ENCODE data around the gene MYF5.

Gene MYF5

DNA sequence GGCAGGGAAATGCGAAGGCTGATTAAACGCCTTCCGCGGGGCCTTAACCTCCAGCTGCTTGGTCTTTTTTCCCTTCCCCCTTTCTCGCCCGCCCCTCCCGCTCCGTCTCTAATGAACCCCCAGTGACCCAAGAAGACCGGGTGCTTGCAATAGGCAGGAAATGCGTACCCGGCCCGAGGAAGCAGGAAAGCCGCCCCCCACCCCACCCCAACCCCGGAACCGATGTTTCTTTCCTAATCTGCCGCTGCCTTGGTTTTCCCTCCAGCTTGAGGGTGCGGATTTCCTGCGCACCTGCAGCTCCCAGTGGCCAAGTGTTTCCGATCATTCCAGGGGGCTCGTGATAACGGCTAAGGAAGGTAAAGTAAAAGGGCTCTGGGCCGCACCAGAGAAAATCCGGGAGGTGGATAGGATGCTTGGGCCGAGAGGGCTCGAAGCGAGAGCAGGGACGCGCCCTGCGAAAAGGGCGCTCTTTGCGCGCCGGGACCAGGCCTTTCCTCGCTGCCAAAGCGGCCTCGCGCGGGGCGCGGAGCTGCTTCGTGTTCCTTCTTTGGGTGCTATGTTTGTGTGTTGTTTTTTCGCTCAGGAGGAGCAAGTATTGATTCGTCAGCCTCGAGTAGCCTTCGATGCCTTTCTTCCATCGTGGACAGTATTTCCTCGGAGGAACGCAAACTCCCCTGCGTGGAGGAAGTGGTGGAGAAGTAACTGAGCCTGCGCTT is 8.3 kb upstream of the MYF5 start:
- no peak for DNase-seq

DNA sequence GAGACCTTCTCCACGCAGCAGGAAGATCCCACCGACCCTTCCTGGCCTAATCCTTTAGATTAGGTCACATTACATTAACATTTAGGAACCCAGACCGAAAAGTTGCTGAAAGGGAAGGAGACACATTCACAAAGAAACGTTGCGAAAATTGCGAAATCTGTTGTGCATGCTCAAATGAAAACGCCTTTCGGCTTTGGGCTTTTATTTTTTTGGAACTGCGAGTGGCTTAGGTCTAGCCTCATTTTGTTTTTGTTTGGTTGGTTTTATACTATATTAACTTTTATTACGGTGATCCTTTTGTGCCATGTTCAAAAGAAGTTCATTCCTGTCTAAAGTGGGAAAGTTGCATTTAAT is 7.8 kb upstream of the MYF5 start:
- DNase-seq, result no peak

DNA sequence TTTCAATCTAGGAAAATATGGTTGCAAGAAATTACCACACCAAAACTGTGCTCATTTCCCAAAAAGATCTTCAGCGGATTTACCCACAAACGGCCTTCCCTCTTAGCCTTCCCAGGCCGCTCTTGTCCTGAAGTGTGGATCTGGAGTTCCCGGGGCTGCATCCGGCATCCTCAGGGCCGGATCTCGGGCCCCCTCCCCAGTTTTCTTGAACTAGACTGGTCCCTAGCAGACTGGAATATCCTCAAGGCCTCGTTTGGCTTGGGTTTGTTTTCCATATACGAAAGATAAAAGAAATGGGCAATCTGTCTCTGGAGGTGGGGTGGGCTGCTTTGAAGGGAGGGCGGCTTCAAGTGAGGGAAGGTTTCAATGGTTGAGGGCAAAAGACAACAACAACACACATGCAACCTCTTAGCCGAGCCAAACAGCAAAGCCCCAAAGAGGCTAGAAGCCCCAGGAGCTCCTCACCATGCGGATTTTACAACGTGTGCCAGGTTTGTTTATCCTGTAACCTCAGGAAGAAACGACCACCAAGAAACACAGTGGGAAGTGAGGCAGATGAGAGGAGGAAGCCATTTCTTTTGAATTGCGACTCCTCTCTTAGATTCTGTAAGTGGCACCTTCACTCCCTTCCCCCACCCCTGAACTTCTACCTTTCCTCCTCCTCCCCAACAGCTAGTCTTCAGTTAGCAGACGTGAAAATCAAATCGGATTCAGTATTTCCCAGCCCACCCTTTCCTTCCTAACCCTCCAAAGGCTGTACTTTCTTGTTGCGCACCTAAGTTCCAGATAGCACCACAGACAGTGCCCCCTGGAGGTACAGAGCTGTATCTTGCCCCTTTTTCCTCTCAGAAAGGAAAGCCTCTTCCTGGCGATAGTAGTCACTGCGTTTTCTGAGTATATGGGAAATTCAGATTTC is 6.6 kb upstream of the MYF5 start:
- DNase-seq, result no peak

DNA sequence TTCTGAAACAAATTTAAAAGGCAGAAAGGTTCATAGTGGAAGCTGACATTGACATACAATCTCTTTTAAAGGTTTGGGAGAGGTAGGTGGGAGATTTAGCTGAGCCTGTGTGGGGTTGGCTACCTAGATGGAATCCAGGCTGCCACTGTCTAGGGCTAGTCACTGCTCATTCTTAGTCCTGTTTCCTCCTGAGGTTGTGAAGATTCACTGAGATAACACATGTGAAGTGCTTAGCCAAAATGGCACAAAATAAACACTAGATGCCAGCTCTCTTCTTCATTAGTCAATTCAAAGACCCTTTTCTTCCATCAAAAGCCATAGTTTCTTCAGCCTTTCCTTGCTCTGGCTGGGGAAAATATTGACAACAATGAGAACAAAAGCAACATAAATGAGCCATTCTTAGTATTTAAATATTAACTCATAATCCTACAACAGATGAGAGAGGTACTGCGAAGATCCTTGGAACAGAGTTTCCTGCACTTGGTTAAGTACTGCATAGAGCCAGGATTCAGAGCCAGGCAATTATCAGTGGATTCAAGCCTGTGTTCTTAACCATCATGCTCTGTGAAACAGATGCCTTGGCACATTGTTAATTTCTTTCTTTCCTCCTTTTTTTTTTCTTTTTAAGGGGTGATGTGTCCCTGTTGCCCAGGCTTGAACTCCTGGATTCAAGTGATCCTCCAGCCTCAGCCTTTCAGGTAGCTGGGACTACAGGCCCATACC is 5.8 kb upstream of the MYF5 start:
- no peak for DNase-seq

DNA sequence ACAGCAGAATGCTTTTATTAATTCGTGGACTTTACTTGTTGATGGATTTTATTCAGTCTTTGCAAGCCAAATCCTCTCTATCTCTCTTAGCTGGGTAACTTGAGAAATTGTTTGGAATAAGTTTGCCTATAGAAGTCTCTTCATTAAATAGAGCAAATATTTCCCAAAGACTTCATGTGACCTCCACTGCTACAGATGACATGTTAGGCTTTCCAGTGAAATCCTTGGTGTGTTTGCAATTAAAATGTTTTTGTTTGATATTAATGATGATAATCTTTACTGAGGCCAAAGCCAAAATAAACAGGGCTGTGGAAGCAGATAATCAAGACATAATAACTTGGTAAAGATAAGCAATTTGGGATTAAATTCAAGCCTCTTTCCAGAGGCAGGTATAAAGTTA is 4.8 kb upstream of the MYF5 start:
- no peak for DNase-seq

DNA sequence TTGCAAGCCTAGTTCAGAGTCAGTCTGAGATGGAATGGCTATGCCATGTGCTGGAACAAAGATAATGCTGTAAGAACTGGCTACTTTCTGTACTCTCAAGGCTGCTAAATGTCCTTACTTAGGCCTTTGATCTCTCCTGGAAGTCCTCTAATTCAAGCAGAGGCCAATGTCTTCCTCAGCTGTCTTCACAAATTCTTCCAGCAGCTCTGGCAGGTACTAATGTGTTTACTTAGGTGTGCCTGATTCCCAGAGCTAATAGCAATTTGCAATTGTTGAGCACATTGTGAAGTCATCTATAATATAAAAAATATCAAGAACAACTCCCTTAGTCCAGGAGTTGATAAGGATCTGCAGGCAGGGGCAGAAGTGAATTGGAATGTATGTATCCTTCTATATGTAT is 3.8 kb upstream of the MYF5 start:
- no peak for DNase-seq

DNA sequence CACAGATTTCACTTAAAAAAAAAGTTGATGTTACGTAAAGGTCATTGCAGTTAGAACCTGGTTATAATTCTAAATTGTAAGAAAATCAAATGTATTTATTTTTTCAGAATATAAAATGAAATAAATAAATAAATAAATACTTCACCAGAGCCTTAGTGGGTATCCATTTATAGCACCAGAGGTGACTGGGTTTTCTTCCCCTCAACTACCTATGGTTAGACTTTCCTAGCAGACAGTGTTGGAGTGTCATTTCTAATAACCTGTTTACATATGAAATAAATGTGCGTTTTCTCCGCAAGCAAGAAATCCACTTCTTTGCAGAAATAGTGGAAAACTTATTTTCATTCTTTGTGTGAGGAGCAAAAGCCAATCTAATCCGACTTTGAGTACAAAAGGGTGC is 3.3 kb upstream of the MYF5 start:
- no peak for DNase-seq

DNA sequence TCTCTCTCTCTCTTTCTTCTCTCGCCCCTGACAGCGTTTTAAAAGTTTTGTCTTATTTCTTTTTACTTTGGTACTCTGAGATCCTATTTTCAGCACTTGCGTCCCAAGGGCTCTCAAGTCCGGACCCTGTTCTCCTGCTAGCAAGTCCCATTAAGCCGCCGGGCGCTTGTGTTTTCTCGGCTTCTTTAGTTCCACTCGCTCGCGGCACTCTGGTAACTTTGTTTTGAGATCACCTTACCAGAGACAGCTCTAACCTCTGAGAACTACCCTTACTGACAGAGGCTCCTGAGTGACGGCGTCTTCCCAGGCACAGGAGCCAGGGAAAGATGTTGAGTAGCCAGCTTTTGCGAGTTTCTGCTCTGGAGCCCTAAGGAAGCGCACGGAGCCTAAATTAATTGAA is 2.7 kb upstream of the MYF5 start:
- no peak for DNase-seq

DNA sequence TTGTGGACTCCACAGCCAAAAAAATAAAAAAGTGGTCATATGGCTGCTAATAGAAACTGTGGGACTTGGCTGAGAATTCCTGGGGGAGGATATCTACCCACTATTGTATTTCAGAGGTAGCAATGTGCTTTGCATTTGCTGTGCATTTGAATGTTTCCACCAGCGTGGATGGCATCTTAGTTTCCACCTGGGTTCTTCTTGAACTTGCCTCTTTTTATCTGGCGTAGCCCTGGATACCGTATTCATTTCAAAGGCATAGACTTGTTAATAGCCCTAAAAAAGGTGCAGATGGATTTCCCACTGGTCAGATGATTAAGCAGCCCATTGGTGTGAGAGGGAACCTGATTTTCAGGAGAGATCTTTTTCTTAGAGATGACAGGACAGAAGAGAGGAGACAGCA is 1.9 kb upstream of the MYF5 start:
- DNase-seq, result no peak

DNA sequence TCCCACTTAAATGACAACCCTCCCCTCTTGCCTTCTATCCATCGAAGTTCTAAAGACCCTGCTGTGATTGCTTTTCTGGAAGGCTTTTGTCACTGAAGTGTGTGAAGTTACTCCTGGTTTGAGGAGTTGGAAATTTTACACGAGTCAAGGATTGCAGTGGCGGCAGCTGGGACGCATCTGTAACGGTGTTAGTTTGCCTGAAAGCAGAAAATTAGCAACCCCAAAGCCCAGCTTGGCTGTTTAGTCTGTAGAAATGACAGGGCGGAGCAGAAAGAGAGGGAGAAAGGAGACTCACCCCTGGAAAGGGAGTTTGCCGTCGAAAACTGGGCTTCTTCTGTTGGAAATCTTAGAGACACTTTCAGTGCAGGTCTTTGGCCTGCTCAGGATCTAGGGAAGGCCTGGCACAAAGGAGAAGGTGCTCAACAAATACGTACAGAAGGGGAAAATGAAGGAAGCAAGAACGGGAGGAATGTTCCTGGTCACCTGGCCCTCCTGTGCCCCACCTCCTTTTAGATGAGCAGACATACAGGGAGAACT is 931 bp upstream of the MYF5 start:
- no peak for DNase-seq

DNA sequence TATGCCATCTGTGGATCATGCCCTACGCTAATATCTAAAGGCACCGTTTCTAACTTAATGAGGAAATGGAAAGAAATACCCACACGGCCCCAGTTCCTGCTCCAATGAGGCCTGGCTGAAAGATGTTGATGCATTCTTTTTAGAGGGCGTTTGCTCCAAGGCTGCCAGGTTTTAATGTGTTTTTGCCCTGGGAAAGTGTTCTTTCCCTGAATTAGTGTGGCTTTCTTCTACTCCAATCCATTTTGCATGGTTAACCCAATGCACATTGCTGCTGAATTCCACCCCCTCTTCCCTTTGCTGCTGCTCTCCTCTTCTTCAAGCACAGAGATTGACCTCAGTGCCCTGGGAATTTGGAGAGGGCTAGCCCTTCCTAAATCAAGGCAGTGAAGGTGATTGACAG is 1.1 kb downstream of the MYF5 start:
- DNase-seq, result no peak

DNA sequence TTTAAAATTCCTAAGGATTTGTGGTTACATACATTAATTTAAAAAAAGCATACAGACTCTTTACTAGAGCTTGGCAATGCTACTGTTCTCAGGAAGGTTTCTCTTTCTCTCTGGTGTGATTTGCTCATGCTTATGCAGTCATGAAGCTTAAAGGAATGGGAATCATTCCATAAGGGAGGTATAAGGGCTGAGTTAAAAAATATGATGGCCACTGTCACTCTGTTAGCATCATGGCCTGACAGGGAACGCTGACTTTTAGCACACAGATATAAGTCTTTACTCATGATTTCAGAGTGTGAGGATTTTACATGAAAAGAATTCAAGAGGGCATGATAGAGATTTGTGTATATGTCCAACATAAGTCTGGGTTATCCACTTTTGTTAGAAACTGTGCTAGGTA is 3.8 kb downstream of the MYF5 start:
- DNase-seq, result no peak

DNA sequence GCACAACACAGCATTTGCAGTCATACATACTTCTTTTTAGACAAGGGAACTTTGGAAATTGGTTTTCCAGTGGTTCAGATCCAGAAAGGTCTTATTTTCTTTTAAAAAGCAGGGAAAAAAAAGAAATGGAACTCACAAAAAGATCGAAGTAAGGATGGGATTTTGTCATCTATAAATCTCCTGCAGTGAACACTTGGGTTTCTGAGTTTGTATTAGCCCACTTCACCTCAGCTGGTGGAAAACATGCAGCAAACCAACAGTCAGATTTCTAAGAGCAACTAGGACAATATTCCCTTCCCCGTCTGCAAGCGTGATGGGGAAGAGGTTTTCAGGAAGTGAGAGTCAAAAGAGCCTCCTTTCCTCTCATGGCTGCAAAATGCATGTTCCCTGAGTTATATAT is 4.6 kb downstream of the MYF5 start:
- no peak for DNase-seq

DNA sequence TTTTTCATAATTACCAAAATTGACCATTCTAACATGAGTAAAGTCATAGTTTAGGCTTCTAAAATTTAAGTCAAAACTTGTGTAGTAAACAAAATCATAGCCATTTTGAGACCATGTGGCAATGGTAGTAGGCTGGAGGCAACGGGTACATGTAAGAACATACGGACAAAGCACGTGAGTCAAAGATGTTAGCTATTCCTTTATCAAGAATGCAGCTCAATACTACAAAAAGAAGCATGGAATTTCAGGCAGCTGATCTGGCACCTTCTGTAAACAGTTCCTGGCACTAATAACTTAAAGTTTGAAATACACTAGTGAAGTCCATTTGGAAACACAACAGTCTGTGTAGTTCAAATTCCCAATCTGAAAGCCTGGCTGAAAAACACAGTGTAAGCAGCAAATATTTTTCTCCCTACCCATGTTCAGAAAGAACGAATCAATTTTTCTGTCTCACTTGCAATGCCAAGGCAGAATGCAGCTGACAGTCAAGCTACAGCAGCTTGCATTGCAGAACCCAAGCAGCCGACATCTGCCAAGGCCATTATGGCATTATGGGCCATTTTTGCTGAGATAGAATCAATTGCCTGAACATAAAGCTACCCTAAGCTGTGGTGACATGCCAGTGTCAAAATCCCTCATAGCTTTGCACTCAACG is 29.3 kb downstream of the MYF5 start:
- no peak for DNase-seq

DNA sequence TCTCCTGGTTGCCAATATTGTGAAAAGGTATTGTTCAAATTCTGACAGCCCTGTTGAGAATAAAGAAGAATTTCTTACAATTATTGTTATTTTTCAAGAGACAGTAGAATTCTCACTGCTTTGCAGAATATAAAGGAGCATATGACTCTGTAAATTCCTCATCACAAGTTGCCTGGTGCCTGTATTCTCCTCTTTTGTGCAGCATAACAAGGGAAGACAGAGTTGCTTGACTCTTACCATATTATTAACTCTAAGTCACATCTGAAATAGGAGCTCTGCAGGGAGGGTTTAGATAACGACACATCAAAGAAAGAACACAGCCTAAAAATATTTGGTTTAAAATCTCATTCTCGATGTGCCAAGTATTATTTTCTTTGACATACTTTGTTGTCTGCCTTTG is 31.1 kb downstream of the MYF5 start:
- DNase-seq, result no peak

DNA sequence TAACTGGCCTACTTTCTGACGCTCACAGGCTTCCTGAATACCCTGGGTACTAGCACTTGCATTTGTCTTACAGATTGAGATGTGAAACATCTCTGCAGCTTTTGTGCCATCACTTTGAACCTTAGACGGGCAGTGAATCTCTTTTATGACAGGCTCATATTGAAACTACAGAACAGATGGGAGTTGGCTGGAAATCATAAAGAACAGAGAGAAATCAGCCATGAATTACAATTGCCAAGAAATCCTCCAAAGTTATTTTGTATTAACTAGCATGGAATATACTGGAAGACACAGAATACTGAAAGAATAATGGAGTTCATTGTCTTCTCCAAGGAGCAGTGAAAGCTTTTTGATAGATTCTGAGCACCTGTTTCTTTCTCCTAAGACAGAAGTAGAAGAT is 32.7 kb downstream of the MYF5 start:
- DNase-seq, result no peak

DNA sequence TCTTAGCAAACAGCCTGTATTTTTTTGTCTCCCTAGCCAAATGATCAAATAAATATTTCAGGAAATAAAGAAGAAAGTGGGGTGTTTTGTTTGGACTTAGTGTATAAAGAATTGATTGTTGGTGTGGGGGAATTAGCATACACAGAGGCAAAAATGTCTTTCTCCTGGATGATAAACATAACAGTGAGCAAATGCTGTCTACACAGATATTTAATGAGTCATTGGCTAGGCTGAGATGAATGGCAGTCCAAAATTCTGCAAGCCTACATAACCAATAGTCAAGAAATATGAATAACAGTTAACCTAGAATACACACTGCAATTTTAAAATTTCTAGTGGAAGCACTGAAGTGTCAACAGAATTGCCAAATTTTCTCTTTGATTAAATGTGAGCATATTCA is 35.8 kb downstream of the MYF5 start:
- no peak for DNase-seq

DNA sequence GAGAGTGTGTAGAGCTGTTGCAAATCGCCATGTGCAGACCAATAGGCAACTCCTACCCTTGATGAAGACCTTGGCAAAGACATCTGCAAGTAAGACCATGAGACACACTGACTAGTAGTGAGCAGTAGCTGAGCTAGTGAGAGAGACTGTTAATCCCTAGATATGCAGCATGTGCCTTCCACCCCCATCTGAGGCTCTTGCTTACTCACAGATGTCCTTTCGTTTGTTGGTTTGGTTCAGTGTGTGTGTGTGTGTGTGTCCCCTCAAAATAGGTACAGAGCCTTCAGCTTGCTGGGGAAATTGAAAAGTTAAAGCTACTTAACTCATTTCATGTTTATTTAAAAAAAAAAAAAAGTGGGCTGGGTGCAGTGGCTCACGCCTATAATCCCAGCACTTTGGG is 37.6 kb downstream of the MYF5 start:
- DNase-seq, result no peak

DNA sequence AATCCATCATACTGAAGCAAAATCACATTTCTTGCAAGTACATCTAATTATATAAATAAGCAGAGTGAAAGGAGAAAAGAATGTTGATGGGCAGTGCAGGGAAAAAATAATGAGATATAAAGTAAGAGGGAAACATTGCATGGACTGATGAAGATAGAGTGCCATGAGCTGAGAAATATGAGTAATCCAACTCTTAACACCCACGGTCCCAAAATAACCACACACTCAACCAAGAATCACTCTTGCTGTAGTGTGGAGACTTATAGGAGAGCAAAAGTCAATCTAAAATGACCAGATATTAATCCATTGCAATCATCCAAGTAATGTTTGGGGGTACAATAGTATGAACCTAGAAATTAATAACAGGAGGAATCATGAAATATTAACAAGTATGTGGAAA is 40.2 kb downstream of the MYF5 start:
- no peak for DNase-seq

DNA sequence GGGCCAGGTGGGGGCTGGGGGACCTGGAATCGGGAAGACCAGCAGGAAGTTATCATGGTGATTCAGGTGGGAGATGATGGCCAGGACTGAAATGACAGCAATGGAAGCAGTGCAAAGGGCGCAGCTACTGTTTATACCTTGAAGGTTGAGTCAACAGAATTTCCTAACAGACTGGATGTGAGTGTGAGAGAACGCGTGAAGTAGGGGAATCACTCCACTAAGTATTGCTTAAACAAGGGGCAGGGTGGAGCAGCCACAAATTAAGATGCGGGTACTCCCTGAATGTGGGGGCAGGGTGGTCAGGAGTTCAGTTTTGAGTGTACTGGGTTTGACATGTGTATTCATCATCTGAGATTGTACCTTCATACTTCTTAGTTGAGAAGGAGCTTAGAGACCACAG is 45.1 kb downstream of the MYF5 start:
- no peak for DNase-seq

DNA sequence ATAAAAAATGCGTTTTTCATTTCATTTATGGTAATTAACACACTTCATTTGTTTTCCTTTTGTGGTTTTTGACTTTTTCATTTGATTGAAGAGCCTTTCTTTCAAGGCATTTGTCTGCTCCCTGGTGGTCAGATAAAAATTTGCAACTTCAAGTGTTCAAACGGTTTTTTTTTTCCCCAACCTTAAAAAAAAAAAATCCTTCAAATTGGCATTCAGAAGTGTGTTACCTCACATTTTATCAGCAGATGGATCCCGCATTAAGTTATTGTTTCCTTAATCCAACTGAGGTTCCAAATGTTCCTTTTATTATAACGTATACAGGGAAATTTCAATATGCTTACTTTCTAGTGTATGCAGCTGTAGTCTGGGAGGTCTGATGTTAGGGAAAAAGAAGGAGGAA is 47.2 kb downstream of the MYF5 start:
- DNase-seq, result no peak

DNA sequence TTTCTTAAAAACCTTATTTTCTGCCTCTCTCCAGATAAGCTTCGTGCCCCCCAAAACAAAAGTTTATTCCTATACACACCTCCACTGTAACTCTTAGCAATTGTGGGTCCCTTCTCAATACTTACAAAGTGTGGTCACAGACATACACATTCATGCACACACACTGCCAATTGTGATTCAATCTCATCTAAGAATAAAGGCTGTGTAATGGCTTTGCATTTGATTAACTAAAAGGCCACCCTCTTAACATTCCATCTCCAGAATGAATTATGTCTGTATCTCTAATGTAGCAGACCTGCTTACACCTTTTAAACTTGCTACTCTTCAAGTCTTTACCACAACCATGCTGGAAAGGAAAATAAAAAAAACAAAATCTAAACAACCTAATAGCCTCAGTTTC is 49.5 kb downstream of the MYF5 start:
- DNase-seq, result no peak

DNA sequence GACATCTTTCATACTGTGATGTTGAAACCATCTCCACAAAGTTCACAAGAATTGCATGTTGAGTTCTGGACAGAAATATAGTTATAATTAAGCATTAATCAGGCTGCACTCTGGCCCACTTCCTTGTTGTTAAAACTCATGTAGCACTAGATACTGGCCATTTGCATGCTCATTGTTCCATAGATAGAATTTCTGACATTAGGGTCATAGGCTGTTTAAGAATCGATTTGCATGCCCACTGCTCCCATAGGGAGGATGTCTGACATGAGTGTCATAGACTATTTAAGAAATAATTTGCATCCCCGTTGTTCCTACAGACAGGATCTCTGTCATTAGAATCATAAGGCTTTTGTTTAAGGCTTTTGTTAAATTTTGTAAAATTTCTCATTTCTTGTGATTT is 50.2 kb downstream of the MYF5 start:
- DNase-seq, result no peak

Data from stimulated activated CD4-positive, alpha-beta T cell treated with anti-CD3 and anti-CD28 coated beads, Interleukin-4, amount 100 ng/mL, for 1 hour (primary cell).